WERI-Rb-1 (cell line): ENCODE data around the gene PLCL1.

Experiments used
- DNase-seq: peaks from one replicate; pipeline ENCODE4 v3.0.0-alpha.2; 2020
- H3K27ac ChIP-seq: fragments of 250-450 bp; sonication (Bioruptor Pico); 2 replicates; pipeline ENCODE4 v1.5.1; 2020; ENCODE audit warnings: mild to moderate bottlenecking, moderate library complexity
- H3K27me3 ChIP-seq: fragments of 250-450 bp; sonication (Bioruptor Pico); 2 replicates; pipeline ENCODE4 v1.5.1; 2021; ENCODE audit warnings: mild to moderate bottlenecking, low read depth, moderate library complexity; ENCODE audit not compliant: insufficient read depth, severe bottlenecking
- H3K36me3 ChIP-seq: fragments of 250-450 bp; sonication (Bioruptor Pico); 2 replicates; pipeline ENCODE4 v1.5.1; 2020; ENCODE audit warnings: mild to moderate bottlenecking, moderate library complexity
- H3K4me3 ChIP-seq: 2 replicates; pipeline ENCODE4 v1.5.1; 2011; ENCODE audit warnings: low read depth, mild to moderate bottlenecking, control low read depth, low read length
- H3K9me3 ChIP-seq: fragments of 250-450 bp; sonication (Bioruptor Pico); 2 replicates; pipeline ENCODE4 v1.5.1; 2021; ENCODE audit warnings: mild to moderate bottlenecking, moderate library complexity; ENCODE audit not compliant: severe bottlenecking
- TF ChIP-seq, protein P1 (sequence below): IDR thresholded peaks from 2 replicates; pipeline ENCODE4 v1.5.1; 2011; ENCODE audit warnings: low read depth, mild to moderate bottlenecking, control low read depth, inconsistent platforms, low read length

PLCL1 gene

DNA sequence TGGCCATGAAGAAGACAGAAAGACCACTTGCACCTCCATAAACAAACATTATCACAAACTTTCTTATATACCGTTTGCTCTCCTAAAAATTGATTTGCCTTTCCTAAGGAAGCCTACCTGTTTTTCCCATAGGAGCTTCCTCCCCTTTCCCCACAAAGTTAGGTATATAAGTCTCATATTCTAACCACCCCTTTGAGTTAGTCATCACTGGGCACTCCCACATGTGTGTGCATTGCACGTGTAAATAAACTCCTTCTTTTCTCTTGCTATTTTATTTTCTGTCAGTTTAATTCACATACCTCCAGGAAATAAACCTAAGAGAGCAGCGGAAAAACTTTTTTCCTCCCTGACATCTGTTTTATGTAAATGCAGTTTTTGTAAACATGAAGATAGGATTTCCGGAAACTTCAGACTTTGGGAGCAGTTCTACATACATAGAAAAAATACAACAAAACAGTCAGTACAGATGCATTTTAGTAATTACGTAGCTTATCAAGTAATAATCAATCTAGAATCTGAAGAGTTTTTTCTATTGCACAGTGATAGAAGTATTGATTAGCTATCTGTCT, 46.6 kb downstream of the PLCL1 start:
- no peaks in the 10 kb centered on the region for H3K36me3 ChIP-seq
- TF ChIP-seq, protein P1, sequence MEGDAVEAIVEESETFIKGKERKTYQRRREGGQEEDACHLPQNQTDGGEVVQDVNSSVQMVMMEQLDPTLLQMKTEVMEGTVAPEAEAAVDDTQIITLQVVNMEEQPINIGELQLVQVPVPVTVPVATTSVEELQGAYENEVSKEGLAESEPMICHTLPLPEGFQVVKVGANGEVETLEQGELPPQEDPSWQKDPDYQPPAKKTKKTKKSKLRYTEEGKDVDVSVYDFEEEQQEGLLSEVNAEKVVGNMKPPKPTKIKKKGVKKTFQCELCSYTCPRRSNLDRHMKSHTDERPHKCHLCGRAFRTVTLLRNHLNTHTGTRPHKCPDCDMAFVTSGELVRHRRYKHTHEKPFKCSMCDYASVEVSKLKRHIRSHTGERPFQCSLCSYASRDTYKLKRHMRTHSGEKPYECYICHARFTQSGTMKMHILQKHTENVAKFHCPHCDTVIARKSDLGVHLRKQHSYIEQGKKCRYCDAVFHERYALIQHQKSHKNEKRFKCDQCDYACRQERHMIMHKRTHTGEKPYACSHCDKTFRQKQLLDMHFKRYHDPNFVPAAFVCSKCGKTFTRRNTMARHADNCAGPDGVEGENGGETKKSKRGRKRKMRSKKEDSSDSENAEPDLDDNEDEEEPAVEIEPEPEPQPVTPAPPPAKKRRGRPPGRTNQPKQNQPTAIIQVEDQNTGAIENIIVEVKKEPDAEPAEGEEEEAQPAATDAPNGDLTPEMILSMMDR = no peak
- no peak overlapping the region for H3K27ac ChIP-seq
- no peak for DNase-seq
- no peak overlapping the region for H3K4me3 ChIP-seq
- no peaks in the 10 kb centered on the region for H3K9me3 ChIP-seq
- no peaks in the 10 kb centered on the region for H3K27me3 ChIP-seq

DNA sequence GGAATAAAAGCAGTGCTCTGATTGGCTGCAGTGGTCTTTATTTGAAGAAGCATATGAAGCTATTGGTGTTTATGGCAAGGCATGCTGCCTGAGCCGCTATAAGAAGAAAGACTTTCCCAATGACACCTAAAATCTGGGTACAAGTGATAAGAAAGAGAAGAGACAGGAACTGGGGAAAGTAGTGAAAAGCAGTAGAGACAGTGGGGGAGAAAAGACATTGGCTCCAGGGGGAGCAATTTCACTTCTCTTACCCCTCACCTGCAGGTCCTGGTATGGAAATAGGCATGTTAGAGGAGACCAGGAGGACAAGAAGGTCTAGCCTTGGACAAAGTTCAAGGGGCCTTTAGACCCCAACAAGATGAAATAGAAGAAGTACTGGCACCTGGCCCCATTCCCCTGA, 47.1 kb downstream of the PLCL1 start:
- H3K27ac ChIP-seq = no peak overlapping the region
- no peaks in the 10 kb centered on the region for H3K27me3 ChIP-seq
- H3K4me3 ChIP-seq = no peak overlapping the region
- DNase-seq = no peak
- H3K9me3 ChIP-seq = no peaks in the 10 kb centered on the region
- TF ChIP-seq, protein P1 = peak; percentile 46; the same call in 1 of the 2 replicates
- no peaks in the 10 kb centered on the region for H3K36me3 ChIP-seq

DNA sequence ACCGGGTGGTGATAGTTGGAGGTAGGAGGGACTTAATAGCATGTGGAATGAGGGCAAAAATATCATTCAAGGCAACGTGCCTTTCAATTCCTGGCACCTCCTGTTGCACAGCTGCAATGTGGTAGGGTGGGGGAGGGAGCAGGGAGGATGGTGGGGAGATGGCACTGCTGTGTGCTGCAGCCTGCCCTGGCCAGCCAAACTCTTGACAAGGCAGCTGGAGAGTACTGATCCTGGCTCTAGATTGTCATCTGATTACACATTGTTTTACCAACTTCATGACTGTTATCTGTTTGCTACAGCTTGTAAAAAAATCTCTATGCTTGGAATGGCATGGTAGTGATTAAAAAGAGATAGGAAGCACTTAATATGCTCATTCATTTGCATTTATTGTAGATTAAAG, 47.7 kb downstream of the PLCL1 start:
- Histone ChIP-seq H3K4me3 (no peak overlapping the region), H3K9me3 (no peaks in the 10 kb centered on the region), H3K27ac (no peak overlapping the region), H3K27me3 (no peaks in the 10 kb centered on the region), H3K36me3 (no peaks in the 10 kb centered on the region)
- TF ChIP-seq, protein P1 = no peak
- DNase-seq = no peak

DNA sequence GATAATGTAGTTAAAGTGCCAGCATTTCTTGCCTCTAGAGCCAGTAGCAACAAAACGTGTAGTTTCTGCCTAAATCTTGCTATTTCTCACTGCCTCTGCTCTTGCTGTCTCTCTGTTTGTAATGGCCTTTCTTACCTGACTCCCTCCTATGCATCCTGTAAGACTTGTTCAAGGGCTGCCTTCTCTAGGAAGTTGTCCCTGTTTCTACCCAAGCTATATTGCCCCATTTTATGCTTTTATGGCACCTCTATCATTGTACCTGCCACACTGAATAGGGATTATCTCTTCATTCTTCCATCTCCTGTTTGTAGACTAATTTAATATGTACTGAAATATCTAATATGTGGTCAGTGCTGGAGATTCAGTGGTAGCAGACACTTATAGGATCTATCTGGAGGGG, 49.2 kb downstream of the PLCL1 start:
- Histone ChIP-seq H3K36me3 (no peaks in the 10 kb centered on the region), H3K27ac (no peak overlapping the region), H3K4me3 (no peak overlapping the region), H3K9me3 (no peaks in the 10 kb centered on the region), H3K27me3 (no peaks in the 10 kb centered on the region)
- DNase-seq = no peak
- TF ChIP-seq, protein P1 = no peak

DNA sequence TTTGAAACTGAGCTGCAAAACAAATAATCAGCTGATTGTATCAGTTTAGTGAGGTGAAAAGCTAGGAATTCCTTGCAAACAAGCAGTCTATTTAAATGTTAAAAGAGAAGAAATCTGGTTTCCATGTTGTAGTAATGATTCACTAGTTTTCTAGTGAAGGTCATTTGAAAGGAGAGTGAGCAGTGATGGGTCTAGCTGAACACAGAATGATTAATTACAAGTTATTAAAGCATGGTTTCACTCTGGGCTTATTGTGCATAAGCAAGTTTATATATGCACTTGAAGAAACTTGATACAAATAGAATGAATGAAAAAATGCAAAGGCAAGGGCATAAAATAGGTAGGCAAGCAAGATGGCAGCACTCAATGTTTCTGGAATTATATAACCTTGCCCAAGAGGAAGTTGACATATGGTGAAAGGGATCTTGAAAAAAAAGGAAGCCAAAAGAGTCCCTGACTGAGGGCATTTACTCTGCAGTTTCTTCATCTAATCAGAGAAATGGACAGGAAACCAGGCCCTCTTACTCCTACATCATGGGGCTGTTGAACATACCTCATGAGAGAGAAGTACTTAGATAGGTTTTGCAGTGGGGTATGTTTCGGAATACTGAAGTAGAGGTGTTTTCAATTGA, 53.2 kb downstream of the PLCL1 start:
- no peak for DNase-seq
- H3K36me3 ChIP-seq = no peaks in the 10 kb centered on the region
- no peak overlapping the region for H3K4me3 ChIP-seq
- no peaks in the 10 kb centered on the region for H3K9me3 ChIP-seq
- no peak overlapping the region for H3K27ac ChIP-seq
- TF ChIP-seq, protein P1 = no peak
- H3K27me3 ChIP-seq = no peaks in the 10 kb centered on the region

DNA sequence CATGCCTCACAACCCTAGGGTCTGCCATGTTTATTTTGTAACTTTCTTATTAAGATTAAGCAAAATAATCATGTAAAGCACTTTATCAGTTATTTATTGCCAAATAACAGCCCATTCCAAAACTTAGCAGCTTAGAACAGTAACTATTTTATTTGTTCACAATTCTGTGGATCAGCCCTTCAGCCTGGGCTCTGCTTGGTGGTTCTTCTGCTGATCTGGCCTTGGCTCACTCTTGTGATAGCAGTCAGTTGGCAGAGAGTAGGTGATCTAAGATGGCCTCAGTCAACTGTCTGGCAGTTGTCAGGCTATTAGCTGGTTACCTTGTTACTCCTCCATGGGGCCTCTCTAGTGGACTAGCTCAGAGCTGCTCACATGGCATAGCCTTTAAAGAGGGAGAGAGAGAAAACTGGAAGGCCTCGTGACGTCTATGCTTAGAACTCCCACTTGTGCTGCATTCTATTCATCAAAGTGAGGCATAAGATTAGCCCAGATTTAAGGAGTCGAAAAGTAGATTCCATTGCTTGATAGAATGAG, 54.3 kb downstream of the PLCL1 start:
- Histone ChIP-seq H3K36me3 (no peaks in the 10 kb centered on the region), H3K9me3 (no peaks in the 10 kb centered on the region), H3K4me3 (no peak overlapping the region), H3K27ac (no peak overlapping the region), H3K27me3 (no peaks in the 10 kb centered on the region)
- DNase-seq = no peak
- TF ChIP-seq, protein P1 = no peak
